ENCODE results near the gene DSE.

- TF ChIP-seq FOXP2 (optimal IDR thresholded peaks at IDR 0.05; ENCODE audit: borderline replicate concordance, extremely low read depth, extremely low read length, insufficient read depth), result no peak
- TF ChIP-seq TAF1 (IDR thresholded peaks at IDR 0.05; ENCODE audit: borderline replicate concordance, insufficient read depth, low read length), result no peak
Measured at GRCh38 chr6:116389357-116389756, 18.6 kb downstream of the DSE start.
